Activated naive CD8-positive, alpha-beta T cell treated with anti-CD3 and anti-CD28 coated beads, Interleukin-2, amount 50 U/mL, for 16 hours (primary cell): ENCODE measurements around the gene SSBP2.
"Not testable (repeated sequence)": the region's sequence is repeated elsewhere in the genome, so short reads cannot be mapped to it uniquely, and the experiment has no call there.

Source experiments
- DNase-seq: peaks from one replicate; pipeline ENCODE4 v3.0.0-alpha.2; 2020; ENCODE audit warnings: low read depth, low spot score

SSBP2 gene

DNA sequence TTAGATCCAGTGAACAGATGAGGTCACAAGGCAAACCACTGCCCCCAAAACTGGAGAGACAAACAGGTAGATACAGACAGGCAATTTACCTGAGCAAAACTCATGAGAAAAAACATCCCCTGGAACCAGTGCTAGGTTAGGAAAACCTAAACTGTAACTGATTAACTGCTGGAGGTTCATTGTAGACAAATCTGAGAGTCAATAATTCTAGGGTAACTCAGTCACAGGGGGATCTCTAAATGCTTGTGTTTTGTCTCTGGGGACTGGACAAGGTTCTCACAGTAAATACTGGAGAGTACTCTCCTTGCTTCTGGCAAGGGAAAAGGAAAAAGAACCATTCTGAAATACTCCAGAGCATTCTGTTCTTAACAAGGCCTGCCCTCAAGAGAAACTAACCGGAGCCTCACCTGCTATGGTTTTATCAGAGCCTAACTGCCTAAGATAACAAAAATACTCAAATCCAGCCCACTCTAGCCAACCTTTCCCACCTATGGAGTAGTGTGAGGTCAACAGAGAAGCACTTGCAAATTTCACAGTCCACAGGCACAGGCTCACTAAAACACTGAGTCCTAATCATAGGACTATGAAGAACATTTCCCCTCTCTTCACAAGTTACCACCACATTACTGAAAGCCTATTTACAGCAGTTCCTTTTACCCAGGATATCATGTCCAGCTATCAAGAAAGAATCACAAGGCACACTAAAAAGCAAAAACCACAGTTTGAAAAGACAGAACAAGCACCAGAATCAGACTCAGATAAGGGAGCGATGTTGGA is 217.1 kb downstream of the SSBP2 start:
- no peak for DNase-seq

DNA sequence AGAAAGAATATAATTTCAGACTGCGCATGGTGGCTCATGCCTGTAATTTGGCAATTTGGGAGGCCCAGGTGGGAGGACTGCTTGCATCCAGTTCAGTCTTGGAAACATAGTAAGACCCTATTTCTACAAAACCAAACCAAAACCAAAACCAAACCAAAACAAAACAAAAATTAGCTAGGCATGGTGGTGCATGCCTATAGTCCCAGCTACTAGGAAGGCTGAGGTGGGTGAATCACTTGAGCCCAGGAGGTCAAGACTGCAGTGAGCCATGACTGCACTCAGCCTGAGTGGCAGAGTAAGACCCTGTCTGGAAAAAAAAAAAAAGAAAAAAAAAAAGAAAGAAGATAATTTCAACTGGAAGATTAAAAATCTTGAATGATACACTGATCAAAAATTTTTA is 220.0 kb downstream of the SSBP2 start:
- DNase-seq: no peak

DNA sequence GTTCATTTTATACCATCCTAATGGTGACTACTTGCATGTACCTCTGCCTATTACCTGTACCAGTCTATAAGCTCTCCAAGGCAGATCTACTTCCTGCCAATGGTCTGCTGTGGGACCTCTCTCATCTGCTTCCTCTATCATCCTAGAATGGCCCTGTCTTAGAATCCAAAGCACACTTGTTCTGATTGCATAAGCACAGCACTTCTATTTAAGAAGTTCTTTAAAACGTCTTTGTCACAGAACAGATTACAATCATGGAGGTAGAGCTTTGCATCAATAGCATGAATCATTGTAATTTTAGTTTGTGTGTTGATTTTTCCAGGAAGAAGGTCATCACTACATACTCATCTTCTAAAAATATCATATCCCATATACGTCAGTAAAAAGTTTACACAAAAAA is 225.2 kb downstream of the SSBP2 start:
- no peak for DNase-seq

DNA sequence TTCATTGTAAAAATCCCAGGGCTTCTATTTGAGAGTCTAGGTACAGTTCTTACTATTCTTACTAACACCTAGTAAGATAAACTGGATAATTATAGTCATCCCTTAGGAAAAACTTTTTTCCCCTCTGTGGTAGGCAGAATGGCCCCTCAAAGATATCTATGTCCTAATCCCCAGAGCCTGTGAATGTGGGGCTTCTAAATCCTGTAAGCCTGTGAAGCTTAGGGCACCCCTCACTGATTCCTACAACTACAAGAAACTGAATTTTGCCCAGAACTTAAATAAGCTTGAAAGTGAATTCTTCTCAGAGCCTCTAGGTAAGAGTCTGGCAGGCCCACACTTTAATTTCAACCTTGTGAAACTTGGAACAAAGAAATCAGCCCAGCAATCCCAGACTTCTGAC is 226.9 kb downstream of the SSBP2 start:
- DNase-seq: no peak

DNA sequence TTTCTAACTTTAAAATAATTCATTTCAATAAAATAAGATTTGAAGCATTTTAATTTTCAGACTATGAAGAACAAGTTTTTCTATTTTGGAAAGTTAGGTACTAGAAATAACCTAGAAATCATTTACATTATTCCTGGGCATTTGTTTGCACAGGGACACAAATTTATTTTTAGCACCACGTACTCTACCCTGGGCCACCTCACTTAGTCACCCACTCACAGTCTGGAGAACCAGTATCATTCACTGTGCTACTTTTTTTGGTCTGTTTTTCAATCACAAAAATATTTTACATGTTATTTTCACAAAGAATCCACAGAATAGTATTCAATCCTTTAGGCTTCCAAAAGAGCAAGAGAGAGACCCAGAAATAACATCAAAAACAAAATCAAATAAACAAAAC is 228.3 kb downstream of the SSBP2 start:
- no peak for DNase-seq

DNA sequence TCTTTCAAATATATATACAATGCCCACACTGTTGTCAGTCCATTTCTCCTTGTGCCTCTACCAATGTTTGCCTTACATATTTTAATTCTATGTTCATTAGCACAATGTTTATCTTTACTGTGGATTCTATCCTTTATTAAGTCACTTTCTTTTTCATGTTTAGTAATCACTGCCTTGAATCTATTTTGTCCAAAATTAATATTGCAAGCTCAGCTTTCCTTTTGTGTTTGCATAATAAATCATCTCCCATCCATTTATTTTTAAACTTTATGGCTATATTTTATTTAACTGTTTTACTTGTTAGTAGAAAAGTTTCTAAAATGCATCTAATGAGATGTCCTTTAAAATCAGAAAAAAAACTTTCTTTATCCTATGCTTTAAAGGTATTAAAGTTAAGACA is 230.1 kb downstream of the SSBP2 start:
- DNase-seq: no peak

DNA sequence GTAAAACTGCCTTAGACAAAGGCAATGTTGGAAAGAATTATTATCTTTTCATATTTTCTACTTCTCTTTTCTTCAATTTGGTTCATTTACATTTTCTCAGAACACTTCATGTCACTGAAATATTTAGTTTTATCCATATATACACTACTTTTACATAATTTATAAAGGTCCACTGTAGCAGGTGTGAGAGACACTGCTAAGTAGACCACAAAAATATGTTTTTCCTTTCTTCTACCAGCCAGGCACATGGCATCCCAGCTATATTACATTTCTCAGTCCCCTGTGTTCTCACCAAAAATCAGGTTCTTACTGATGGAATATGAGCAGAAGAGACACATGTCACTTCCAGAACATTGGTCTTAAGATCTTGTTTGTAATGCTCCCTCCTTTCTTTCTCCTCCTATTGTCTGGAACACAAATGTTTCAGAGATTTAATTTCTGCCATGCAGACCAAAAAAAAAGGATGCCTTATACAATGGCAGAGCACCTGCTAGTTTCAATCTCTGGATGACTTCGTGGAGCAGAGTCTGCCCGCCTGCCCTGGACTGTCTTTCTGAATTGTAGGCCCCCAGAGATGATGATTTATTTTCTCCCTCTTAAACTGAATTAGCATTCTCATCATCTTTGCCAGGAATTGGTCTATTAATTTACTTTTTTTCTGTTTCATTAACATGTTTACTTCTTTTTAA is 231.5 kb downstream of the SSBP2 start:
- no peak for DNase-seq

DNA sequence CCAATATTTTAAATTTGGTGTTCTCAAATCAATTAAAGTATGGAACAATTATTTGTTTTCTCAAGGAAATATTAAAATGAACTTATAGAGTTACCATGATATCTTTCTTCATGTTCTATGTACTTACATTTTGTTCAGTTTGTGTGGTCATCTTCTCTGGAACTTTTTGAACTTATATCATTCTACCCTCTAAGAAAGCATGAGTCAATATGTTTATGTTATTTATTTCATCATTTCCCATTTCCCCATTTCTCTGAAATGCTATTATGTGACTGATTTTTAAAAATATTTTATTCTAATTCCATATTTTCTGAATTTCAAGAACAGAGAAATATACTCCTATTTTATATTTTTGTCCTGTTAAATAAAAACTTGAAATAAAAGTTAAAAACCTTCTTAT is 233.4 kb downstream of the SSBP2 start:
- no peak for DNase-seq

DNA sequence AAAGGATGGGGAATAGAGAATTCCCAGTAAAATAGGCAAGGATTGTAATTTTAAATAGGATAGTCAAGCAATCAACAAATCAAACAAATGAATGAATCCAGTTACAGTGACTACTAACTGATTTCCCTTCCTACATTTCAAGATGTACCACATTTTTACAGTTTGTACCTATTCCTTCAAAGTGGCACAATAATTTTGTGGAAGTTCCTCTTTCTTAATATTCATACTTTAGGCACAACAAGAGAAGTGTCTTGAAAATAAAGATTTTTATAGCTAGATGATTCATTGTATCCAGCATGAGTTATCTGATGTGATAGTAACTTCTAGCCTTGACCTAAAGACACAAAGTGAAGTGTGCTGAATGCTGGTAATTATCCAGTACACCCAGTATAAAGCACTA is 234.8 kb downstream of the SSBP2 start:
- no peak for DNase-seq

DNA sequence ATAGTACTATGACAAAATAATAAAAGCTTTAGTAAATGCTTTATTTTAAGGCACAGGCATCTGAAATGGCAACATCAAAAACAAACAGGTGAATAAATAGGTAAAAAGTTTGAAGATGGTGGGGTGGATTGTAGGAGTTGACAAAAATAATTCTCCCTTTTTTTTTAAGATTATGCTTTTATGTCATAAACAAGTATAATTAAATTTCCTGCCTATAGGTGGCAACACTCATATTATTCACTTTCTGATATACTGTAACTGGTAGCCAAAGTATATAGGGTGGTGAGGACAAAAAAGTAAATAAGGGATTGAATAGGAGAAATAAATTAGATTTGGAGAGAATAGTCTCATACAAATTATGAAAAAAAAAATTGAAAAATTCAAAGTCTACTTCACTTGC is 236.9 kb downstream of the SSBP2 start:
- DNase-seq: no peak

DNA sequence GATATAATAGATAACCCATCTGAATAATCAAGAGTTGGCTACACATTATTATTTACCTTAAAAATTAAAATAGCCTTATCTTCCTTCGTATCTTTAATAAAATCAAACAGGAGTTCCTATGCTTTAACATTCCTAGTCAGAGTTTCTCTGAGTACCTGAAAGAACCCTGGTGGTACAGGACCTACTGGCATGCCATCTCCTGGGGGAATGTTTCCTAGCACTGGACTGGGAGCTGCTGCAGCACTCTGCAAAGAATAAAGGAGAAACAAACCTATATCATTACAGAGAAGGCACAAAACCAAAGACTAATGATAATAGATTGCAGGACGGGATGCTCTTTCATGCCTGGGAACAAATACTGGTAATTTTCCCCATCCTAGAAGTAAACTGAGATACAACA is 237.4 kb downstream of the SSBP2 start:
- no peak for DNase-seq

DNA sequence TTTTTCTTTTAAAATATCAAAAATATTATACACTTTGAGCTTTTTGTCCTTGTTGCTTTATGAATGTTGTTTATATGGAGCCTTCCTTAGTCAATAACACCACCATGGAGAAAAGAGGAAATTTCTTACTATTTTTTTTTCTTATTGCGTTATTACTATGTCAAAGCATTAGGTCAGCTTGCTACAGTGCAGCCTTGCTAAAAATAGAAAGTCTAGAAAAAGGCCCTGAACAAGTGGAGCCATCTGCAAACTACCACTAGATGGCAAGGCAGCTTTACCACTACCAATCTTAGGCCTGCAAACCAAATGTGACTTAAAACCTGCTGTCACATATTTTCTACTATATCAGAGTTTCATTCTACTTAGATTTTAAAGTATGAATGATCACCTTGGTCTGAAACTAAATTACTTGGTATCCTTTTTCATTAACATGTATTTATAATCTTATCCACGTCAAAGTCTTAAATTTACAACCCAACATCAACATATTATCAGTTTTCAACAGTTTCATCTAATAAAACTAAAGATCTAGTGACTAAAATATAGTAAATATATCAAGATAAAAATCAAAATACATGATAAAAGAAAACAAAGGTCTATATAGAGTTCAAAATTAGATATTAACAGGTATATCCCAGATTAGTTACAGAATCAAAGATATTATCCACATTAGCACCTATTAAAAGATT is 243.9 kb downstream of the SSBP2 start:
- peak; percentile 11 for DNase-seq

DNA sequence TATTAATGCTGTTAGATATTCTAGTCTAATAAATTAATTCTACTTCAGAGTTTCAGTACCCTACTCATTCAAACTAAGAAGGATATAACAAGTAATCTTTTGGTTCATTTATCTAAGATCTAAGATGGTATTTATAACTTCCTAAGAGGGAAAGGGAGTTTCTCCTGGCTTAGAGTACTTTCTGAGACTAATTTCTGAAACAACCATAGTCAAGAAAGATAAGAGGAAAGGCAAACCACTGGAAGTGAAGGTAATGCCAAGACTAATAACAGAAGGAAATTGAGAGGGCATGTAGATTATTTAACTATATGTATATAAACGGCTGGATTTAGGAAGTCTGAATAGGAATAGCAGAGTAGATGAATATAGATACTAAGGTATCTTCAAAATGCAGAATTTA is 244.5 kb downstream of the SSBP2 start:
- DNase-seq: no peak

DNA sequence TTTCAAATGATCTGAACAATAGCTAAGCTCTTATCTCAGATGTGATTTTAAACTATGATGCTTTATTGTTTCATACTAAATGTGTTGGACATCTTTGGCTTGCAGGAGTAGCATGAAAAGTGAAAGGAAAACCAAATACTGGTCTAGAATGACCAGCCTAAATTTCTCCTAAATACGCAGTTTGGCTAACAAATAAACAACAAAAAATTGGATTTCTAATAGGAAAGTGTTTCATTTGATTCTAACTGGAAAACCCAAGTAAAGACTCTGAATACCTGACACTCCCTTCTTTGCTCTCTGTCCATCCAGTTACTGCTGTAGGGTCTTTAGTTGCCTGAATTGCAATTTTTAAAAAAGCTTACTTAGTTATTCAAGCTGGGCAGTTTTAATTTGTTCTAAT is 245.2 kb downstream of the SSBP2 start:
- DNase-seq: no peak

DNA sequence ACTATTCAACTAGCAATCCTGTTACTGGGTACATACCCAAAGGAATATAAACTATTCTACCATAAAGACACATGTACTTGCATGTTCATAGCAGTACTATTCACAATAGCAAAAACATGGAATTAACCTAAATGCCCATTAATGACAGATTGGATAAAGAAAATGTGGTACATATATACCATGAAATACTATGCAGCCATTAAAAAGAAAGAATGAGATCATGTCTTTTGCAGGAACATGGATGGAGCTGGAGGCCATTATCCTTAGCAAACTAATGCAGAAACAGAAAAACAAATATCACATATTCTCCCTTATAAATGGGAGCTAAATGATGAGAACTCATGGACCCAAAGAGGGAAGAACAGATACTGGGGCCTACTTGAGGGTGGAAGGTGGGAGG is 247.3 kb downstream of the SSBP2 start:
- not testable (repeated sequence) for DNase-seq

DNA sequence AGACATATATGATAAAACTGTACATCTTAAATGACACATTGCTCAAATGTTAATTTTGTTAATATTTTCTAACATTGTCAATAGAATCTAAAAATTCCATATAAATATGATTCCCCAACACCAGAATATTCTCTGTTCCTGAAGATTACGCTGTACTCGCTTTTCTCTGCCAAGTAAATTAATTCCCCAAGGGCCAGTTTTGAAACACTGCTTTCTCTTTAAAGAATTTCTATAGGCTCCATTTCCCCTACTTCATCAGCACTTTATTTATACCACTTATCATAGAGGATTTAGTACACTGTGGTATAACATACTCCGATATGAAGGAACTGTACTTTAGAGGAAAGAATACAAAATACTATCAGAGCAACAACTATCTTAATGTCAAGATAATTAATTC is 255.6 kb downstream of the SSBP2 start:
- no peak for DNase-seq

DNA sequence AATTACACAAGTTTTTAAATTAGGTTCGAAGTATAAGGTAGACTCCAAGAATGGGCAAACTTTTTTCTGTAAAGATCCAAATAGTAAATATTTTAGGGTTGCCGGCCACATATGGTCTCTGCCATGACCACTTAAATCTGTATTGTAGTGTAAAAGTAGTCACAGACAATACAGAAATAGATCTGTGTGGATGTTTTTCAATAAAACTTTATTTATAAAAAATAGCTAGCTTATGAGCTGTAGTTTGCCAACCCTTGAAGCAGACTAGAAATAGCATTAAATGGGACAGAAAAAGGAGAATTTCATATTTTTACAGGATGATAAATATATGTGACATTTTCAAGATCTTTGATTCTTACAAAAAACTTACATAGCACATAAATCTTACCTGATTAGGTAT is 262.0 kb downstream of the SSBP2 start:
- no peak for DNase-seq

DNA sequence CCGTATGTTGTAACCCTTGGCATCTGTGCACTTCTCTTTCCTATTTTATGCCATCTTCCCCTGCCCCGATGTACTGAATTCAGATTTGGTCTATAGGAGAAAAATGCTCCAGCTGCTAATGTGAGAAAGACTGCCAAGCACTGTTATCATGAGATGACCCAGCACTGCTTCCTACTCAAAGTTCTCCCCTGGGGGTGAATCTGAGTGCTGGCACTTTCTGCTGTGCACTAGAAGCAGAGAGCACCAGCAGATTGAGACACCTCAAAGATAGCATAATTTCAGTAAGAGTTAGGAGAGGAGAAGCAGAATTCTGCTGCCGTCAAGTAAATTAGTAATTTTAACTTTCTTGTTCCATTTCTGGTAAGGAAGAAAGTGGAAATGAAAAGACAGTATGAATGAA is 264.2 kb downstream of the SSBP2 start:
- no peak for DNase-seq

DNA sequence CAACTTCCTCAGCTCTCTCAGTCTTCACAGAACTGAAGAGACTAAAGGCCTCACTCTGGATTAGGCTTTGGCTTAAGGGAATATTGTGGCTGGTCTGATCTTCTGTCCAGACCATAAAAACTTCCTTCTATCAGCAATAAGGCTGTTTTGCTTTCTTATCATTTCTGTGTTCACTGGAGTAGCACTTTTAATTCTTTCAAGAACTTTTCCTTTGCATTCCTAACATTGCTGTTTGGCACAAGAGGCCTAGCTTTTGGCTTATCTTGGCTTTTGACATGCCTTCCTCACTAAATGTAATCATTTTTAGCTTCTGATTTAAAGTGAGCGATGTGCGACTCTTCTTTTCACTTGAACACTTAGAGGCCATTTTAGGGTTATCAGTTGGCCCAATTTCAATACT is 268.3 kb downstream of the SSBP2 start:
- DNase-seq: no peak

DNA sequence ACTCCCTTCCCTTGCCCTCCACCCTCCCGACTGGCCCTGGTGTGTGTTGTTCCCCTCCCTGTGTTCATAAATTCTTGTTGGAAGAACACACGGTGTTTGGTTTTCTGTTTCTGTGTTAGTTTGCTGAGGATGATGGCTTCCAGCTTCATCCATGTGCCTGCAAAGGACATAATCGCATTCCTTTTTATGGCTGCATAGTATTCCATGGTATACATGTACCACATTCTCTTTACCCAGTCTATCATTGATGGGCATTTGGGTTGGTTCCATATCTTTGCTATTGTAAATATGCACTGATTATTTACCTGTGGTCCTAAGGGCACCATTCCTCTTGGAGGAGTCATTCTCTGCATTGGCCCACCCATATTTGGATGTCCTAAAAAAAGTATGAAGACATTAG is 277.5 kb downstream of the SSBP2 start:
- not testable (repeated sequence) for DNase-seq

DNA sequence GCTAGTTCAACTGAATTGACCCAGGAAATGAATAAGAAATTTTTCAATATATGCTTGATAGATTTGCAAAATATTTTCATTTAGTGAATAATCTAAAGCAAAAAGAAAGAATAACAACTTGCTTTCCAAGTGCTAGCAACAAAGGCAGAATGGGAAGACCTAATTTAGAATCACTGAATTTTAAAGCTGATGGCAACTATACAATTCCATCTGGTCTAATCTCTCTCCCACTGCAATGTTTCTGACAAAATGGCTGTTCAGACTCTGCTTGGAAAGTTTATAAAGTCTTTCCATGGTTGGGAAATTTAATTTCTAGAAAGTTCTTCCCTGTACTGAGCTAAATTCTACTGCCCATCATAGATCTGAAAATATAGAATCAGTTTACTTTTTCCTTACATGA is 281.2 kb downstream of the SSBP2 start:
- DNase-seq: no peak

DNA sequence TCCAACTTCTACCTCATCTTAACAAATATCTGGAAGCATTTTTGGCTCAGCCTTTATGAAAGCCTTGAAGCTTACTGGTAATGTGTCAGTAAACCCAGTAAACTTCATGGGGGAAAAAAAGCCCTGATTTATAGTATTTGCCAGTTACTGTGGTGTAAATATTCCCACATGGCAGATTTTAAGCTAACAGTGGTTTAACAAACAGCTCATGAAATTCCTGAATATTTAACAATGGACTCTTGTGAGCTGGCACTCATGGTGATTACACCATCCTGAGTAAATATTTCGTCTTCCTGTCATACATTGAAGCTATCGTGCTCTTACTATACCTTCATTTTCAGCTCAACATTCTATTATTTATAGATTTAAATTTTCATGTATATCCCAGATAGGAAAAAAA is 300.0 kb downstream of the SSBP2 start:
- no peak for DNase-seq

DNA sequence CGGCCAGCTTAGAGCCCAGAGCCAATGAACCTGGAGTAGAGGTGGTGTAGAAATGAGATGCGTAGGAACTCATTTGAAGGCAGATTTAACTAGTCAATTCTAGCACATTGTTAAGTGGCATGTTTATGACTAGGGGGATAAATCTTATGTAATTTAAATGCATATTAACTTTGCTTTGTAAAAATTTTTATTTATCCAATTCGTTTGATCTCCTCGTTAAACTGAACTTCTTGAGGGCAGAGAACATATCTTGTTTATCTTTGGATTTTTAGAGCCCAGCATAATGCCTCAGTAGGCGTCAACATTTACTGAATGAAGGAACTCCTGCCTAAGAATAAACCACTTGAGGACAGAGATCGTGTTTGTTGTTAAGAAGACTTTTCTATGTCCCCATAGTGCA is 315.9 kb downstream of the SSBP2 start:
- DNase-seq: no peak
